Activated naive CD4-positive, alpha-beta T cell treated with anti-CD3 and anti-CD28 coated beads, Interleukin-2, amount 10 ng/mL, durations not matched to agents 7 days and 5 days (primary cell): Measurements from ENCODE around the gene GRB2.
A peak's percentile ranks its signal among the peaks of the same experiment; 100 is the strongest.
"Not testable (repeated sequence)": the region's sequence is repeated elsewhere in the genome, so short reads cannot be mapped to it uniquely, and the experiment has no call there.

ENCODE experiments used
- CTCF ChIA-PET: fragments of 350-600 bp; sonication (Branson Sonifier 250); formaldehyde crosslinking; loops from one replicate; lab custom pipeline; 2021; ENCODE audit warnings: antibody characterized with exemption; lab: Charles Lee
- DNase-seq: peaks from one replicate; pipeline ENCODE4 v3.0.0-alpha.2; 2020
- H3K27ac Mint-ChIP-seq: one replicate; pipeline ENCODE4 v1.8.0; 2021; ENCODE audit warnings: mild to moderate bottlenecking, moderate library complexity, mixed read lengths
- H3K27me3 Mint-ChIP-seq: one replicate; pipeline ENCODE4 v1.8.0; 2021; ENCODE audit warnings: mild to moderate bottlenecking, mixed read lengths
- H3K36me3 Mint-ChIP-seq: one replicate; pipeline ENCODE4 v1.8.0; 2021; ENCODE audit warnings: mixed read lengths
- H3K4me1 Mint-ChIP-seq: one replicate; pipeline ENCODE4 v1.8.0; 2021; ENCODE audit warnings: mixed read lengths
- H3K4me3 Mint-ChIP-seq: one replicate; pipeline ENCODE4 v1.8.0; 2021; ENCODE audit warnings: mild to moderate bottlenecking, moderate library complexity, mixed read lengths
- H3K9me3 Mint-ChIP-seq: one replicate; pipeline ENCODE4 v1.8.0; 2021; ENCODE audit warnings: mixed read lengths

The GRB2 gene

GRCh38 chr17:75346906-75347305, 58.6 kb downstream of the GRB2 start:
- H3K4me1 Mint-ChIP-seq: peaks cover 85% of the 10 kb centered on the region

GRCh38 chr17:75346368-75346767, 59.1 kb downstream of the GRB2 start:
- Mint-ChIP-seq H3K4me3 (peak overlapping the region; percentile 68), H3K27ac (peak overlapping the region; percentile 92), H3K36me3 (peaks cover 13% of the 10 kb centered on the region), H3K4me1 (peaks cover 91% of the 10 kb centered on the region)
- not testable (repeated sequence) for H3K9me3 Mint-ChIP-seq, H3K27me3 Mint-ChIP-seq, DNase-seq
- CTCF ChIA-PET: interaction anchor here (0.8 to 1.6 kb wide), 4 partner anchors 10 to 48 kb away, joined by 3 to 5 read pairs (median 3); no protein-coding TSS in a partner anchor

More at GRCh38 chr17:75346906-75347305, 58.6 kb downstream of the GRB2 start:
- no peak for DNase-seq
- Mint-ChIP-seq H3K27ac (peak overlapping the region; percentile 74), H3K9me3 (no peaks in the 10 kb centered on the region), H3K36me3 (peaks cover 11% of the 10 kb centered on the region), H3K4me3 (peak overlapping the region; percentile 35), H3K27me3 (no peaks in the 10 kb centered on the region)
- CTCF ChIA-PET: interaction anchor here (0.8 to 1.0 kb wide), 2 partner anchors 22 to 48 kb away, joined by 3 read pairs; no protein-coding TSS in a partner anchor

- peaks cover 90% of the 10 kb centered on the region for H3K4me1 Mint-ChIP-seq
- DNase-seq: peak; percentile 71
- H3K27ac Mint-ChIP-seq: peak overlapping the region; percentile 92
- CTCF ChIA-PET: interaction anchor here (0.8 to 1.6 kb wide), 4 partner anchors 10 to 23 kb away, joined by 3 to 5 read pairs (median 4); no protein-coding TSS in a partner anchor
- no peaks in the 10 kb centered on the region for H3K27me3 Mint-ChIP-seq
- peak overlapping the region; percentile 68 for H3K4me3 Mint-ChIP-seq
- H3K36me3 Mint-ChIP-seq: peaks cover 16% of the 10 kb centered on the region
- H3K9me3 Mint-ChIP-seq: no peaks in the 10 kb centered on the region
Observed at GRCh38 chr17:75345514-75346167, 59.8 kb downstream of the GRB2 start.

- CTCF ChIA-PET: interaction anchor here (0.8 to 2.2 kb wide), 4 partner anchors 13 to 28 kb away, joined by 3 to 9 read pairs (median 4); no protein-coding TSS in a partner anchor
- no peaks in the 10 kb centered on the region for H3K27me3 Mint-ChIP-seq
- no peak overlapping the region for H3K4me3 Mint-ChIP-seq
- peak; percentile 46 for DNase-seq
- H3K36me3 Mint-ChIP-seq: peaks cover 22% of the 10 kb centered on the region
- peak overlapping the region; percentile 78 for H3K27ac Mint-ChIP-seq
- H3K9me3 Mint-ChIP-seq: no peaks in the 10 kb centered on the region
- peaks cover 91% of the 10 kb centered on the region for H3K4me1 Mint-ChIP-seq
Observed at GRCh38 chr17:75344666-75345065, 60.8 kb downstream of the GRB2 start.

- DNase-seq: no peak
- no peaks in the 10 kb centered on the region for H3K27me3 Mint-ChIP-seq
- H3K9me3 Mint-ChIP-seq: no peaks in the 10 kb centered on the region
- H3K27ac Mint-ChIP-seq: peak overlapping the region; percentile 78
- H3K4me3 Mint-ChIP-seq: no peak overlapping the region
- peaks cover 94% of the 10 kb centered on the region for H3K4me1 Mint-ChIP-seq
- CTCF ChIA-PET: interaction anchor here (1.3 to 2.2 kb wide), 3 partner anchors 20 to 72 kb away, joined by 3 to 9 read pairs (median 3); partner anchors contain the start of gene MIF4GD
- H3K36me3 Mint-ChIP-seq: peaks cover 20% of the 10 kb centered on the region
Observed at GRCh38 chr17:75342996-75343395, 62.5 kb downstream of the GRB2 start.

GRCh38 chr17:75341784-75342486, 63.5 kb downstream of the GRB2 start:
- peaks cover 20% of the 10 kb centered on the region for H3K36me3 Mint-ChIP-seq
- H3K27ac Mint-ChIP-seq: peak overlapping the region; percentile 3
- peaks cover 89% of the 10 kb centered on the region for H3K4me1 Mint-ChIP-seq
- H3K27me3 Mint-ChIP-seq: no peaks in the 10 kb centered on the region
- no peak overlapping the region for H3K4me3 Mint-ChIP-seq
- DNase-seq: no peak
- CTCF ChIA-PET: interaction anchor here (0.6 to 2.0 kb wide), 3 partner anchors 16 to 21 kb away, joined by 3 to 4 read pairs (median 3); no protein-coding TSS in a partner anchor
- no peaks in the 10 kb centered on the region for H3K9me3 Mint-ChIP-seq

GRCh38 chr17:75340631-75341030, 64.8 kb downstream of the GRB2 start:
- CTCF ChIA-PET: interaction anchor here (1.3 to 2.0 kb wide), 3 partner anchors 17 to 53 kb away, joined by 3 to 5 read pairs (median 4); no protein-coding TSS in a partner anchor
- H3K9me3 Mint-ChIP-seq: no peaks in the 10 kb centered on the region
- DNase-seq: no peak
- peaks cover 89% of the 10 kb centered on the region for H3K4me1 Mint-ChIP-seq
- no peak overlapping the region for H3K4me3 Mint-ChIP-seq
- H3K36me3 Mint-ChIP-seq: peaks cover 18% of the 10 kb centered on the region
- H3K27me3 Mint-ChIP-seq: no peaks in the 10 kb centered on the region
- peak overlapping the region; percentile 90 for H3K27ac Mint-ChIP-seq

DNA sequence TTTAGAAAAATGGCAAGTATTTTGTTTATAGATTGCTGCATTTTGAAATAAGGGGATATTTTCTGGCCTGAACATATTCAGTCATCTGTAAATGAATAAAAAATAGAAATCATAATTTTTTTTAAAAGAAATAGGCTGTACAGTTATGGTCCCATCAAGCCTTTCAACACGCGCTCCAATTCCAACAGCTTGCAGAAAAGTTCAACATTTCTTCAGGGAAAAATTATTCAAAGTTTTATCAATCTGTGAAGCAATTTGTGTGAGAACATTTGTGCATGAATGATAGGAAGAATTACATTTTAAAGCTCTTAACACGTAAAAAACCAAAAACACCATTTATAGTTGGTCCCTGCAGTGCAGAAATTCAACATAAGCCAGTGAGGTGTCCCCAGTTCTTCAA, 65.5 kb downstream of the GRB2 start:
- Mint-ChIP-seq H3K4me3 (peak overlapping the region; percentile 70), H3K27me3 (no peaks in the 10 kb centered on the region), H3K9me3 (no peaks in the 10 kb centered on the region), H3K4me1 (peaks cover 89% of the 10 kb centered on the region), H3K27ac (peak overlapping the region; percentile 90), H3K36me3 (peaks cover 19% of the 10 kb centered on the region)
- no peak for DNase-seq
- CTCF ChIA-PET: interaction anchor here (1.0 to 2.0 kb wide), 4 partner anchors 9 to 66 kb away, joined by 3 to 5 read pairs (median 4); partner anchors contain the start of gene GRB2

- Mint-ChIP-seq H3K27ac (peak overlapping the region; percentile 90), H3K27me3 (no peaks in the 10 kb centered on the region), H3K4me1 (peaks cover 81% of the 10 kb centered on the region), H3K4me3 (peak overlapping the region; percentile 59), H3K9me3 (no peaks in the 10 kb centered on the region), H3K36me3 (peaks cover 19% of the 10 kb centered on the region)
- CTCF ChIA-PET: interaction anchor here (0.6 to 2.7 kb wide), 5 partner anchors 15 to 410 kb away, joined by 3 to 12 read pairs (median 3); partner anchors contain the start of gene SLC25A19
- no peak for DNase-seq
Observed at GRCh38 chr17:75338335-75338734, 67.1 kb downstream of the GRB2 start.

- no peak overlapping the region for H3K27ac Mint-ChIP-seq
- no peaks in the 10 kb centered on the region for H3K27me3 Mint-ChIP-seq
- H3K9me3 Mint-ChIP-seq: no peaks in the 10 kb centered on the region
- peaks cover 72% of the 10 kb centered on the region for H3K4me1 Mint-ChIP-seq
- H3K4me3 Mint-ChIP-seq: no peak overlapping the region
- CTCF ChIA-PET: interaction anchor here (0.6 to 1.9 kb wide), 6 partner anchors 9 to 75 kb away, joined by 3 to 8 read pairs (median 4); partner anchors contain the start of gene MIF4GD
- peaks cover 18% of the 10 kb centered on the region for H3K36me3 Mint-ChIP-seq
- DNase-seq: no peak
Observed at GRCh38 chr17:75335315-75335714, 70.2 kb downstream of the GRB2 start.

GRCh38 chr17:75334723-75335122, 70.8 kb downstream of the GRB2 start:
- CTCF ChIA-PET: interaction anchor here (0.9 kb wide), 1 partner anchor 8 kb away, joined by 3 read pairs; no protein-coding TSS in a partner anchor
- no peak for DNase-seq
- Mint-ChIP-seq H3K9me3 (no peaks in the 10 kb centered on the region), H3K36me3 (peaks cover 16% of the 10 kb centered on the region), H3K27ac (no peak overlapping the region), H3K4me1 (peaks cover 68% of the 10 kb centered on the region), H3K27me3 (no peaks in the 10 kb centered on the region), H3K4me3 (no peak overlapping the region)

DNA sequence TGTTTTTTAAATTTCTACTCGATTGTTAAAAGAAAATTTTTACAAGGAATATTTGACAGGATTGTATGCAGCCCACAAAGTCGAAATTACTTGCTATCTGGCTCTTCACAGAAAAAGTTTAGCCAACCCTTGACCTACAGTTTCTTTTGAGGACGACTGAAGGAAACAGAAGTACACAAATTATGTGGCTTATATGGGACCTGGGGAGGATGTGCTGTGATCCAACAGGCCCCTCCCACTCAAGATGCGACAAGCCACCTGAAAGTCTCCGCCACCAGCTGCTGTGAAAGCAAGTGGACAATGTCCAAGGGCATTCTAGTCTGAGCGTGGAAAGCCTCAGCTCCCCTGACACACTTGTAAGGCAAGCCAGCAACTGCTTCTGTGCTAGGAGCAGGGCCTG, 73.8 kb downstream of the GRB2 start:
- Mint-ChIP-seq H3K4me3 (no peak overlapping the region), H3K9me3 (no peaks in the 10 kb centered on the region), H3K27me3 (no peaks in the 10 kb centered on the region), H3K4me1 (peaks cover 56% of the 10 kb centered on the region), H3K27ac (peak overlapping the region; percentile 24), H3K36me3 (peaks cover 20% of the 10 kb centered on the region)
- CTCF ChIA-PET: no interaction called here
- DNase-seq: no peak

DNA sequence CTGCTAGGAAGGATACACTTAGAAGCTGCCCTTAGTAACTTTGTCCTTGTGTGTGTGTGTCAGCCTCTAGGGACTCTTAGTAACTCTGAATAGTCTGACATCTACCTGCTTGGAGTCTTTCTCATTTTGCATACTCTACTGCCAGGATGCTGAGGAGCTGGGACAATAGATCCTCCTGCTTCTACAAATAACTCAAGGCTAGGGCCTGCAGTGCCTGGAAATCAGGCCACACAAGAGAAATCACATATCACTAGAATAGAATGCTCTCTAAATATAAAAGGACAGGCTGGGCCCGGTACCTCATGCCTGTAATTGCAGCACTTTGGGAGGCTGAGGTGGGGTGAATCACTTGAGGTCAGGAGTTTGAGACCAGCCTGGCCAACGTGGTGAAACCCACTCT, 77.7 kb downstream of the GRB2 start:
- CTCF ChIA-PET: interaction anchor here (0.6 kb wide), 1 partner anchor 57 kb away, joined by 3 read pairs; the partner anchor contains the start of gene MIF4GD
- no peaks in the 10 kb centered on the region for H3K27me3 Mint-ChIP-seq
- DNase-seq: no peak
- H3K4me3 Mint-ChIP-seq: no peak overlapping the region
- H3K27ac Mint-ChIP-seq: peak overlapping the region; percentile 49
- no peaks in the 10 kb centered on the region for H3K9me3 Mint-ChIP-seq
- H3K36me3 Mint-ChIP-seq: peaks cover 30% of the 10 kb centered on the region
- peaks cover 53% of the 10 kb centered on the region for H3K4me1 Mint-ChIP-seq
